ENCODE measurements around the gene ZNF416.

The ZNF416 gene

GRCh38 chr19:57559008-57559403 lies 19.7 kb downstream of the ZNF416 start:
- no peak for DNase-seq (ENCODE audit: low read depth in 2 of 2)

DNA sequence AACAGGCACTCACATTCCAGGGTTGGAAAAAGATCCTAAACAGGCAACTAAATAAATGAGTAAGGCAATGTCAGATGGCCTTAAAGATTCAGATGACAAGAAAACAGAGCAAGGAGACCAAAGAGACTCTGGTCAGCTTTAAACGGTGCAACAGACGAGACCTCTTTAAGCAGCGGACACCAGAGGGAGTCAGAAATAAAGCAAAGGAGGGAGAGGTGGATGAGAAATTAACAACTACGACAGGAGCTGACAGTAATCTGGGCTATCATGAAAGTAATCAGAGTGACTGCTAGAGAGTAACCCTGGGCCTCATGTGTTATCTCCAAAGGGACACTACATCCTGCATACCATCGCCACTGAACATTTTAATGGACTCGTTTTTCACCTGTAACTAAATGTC lies 20.2 kb downstream of the ZNF416 start:
- no peak for DNase-seq (ENCODE audit: low read depth in 2 of 2)

DNA sequence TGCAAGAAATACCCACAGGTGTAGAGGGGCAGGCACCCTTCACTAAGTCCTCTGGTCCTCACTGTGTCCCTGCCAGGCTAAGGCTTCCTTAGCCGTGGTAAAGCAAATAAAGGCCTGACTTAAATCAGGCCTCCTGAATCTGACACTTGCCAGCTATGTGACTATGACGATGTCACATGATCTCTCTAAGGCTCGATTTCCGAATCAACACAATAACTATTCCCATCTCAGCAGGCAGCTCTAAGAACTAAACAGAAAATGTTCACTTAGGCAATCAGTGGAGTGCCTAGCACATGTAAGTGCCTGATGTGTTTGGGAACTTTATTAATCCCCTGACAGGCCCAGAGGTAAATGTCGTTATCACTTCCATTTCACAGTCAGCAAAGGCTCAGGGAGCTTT lies 21.1 kb downstream of the ZNF416 start:
- DNase-seq (ENCODE audit: low read depth in 2 of 2) = no peak

DNA sequence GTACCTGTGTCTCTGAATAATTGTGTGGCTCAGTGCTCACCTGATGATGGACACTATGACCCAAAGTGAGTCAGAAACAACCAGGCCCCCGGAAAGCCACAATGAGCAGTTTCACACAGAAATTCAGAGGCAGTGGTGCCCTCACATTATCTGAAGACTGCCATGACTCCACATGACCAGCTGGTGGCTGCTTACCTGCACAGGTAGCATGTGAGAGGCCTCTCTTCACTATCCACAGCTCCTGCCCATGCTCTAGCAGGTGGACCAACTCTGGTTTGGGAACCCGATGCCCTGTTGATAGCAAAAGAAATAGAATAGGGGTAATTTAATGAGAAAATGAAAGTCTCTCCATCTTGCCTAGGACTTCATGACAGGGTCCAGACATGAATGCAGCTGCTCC lies 26.3 kb downstream of the ZNF416 start:
- no peak for DNase-seq (ENCODE audit: low read depth in 2 of 2)

GRCh38 chr19:57546513-57546912 lies 32.2 kb downstream of the ZNF416 start:
- no peak for DNase-seq (ENCODE audit: low read depth in 2 of 2)

DNA sequence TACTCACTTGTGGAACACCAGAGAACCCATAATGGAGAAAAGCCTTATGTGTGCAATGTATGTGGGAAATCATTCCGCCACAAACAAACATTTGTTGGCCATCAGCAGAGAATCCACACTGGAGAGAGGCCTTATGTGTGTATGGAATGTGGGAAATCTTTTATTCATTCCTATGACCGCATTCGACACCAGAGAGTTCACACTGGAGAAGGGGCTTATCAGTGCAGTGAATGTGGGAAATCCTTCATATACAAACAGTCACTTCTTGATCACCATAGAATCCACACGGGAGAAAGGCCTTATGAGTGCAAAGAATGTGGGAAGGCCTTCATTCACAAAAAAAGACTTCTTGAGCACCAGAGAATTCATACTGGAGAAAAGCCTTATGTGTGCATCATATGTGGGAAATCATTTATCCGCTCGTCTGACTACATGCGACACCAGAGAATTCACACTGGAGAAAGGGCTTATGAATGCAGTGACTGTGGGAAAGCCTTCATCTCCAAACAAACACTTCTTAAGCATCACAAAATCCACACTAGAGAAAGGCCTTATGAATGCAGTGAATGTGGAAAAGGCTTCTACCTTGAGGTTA lies 40.7 kb downstream of the ZNF416 start:
- DNase-seq (ENCODE audit: low read depth in 2 of 2) = no peak

DNA sequence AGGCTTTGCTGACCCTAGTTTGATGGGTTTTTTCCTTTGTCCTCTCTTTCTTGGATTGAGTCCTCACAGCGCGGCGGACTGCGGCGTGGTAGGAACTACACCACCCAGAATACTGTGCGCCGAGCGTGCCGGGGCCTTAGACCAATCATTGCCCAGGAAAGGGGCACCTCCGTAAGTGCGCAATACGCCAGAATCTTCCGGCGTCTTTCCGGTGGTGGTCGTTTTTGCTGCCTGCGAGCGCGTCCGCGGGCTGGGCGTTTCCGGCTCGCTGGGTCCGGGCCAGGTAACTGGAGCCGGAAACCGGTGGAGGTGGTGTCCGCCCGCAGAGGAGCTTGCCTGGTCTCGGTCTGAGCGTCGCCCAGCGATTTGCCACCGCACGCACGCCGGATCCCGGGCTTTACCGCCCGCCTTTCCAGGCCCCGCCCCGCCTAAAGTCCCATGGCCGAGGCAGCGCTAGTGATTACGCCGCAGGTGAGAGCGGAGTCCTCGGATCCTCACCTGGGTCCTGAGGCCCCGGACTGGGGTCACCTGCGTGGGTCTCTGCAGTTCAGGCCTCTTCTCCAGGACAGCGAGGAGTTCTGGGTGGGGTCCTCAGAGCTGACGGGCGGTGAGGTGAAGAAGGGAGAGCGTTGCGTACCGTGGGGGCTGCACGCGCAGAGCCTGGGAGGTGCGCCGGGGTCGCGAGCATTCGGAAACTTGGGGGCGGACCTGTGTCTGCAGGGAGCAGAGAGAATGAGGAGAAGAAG lies 51.4 kb downstream of the ZNF416 start, which contains the start of gene ZNF549:
Gene ZNF549 (plus strand): TSS at position 221 of the 746 bp plus-strand sequence. CDS start 218 bp downstream, at position 439.
- DNase-seq (ENCODE audit: low read depth in 2 of 2) = peak; percentile 72 to 77
